ENCODE results near the gene GPR78. TPM values are rescaled to one million over a fixed set of nuclear protein-coding genes. Genes with fewer than 3 reads are reported as not detected.

GPR78 gene
- total and polyA plus RNA-seq, 2 of the 8 experiments (the other 6 are each of a cell fraction or from before 2014, with no cell fraction given), result 1.0 to 3.0 TPM

DNA sequence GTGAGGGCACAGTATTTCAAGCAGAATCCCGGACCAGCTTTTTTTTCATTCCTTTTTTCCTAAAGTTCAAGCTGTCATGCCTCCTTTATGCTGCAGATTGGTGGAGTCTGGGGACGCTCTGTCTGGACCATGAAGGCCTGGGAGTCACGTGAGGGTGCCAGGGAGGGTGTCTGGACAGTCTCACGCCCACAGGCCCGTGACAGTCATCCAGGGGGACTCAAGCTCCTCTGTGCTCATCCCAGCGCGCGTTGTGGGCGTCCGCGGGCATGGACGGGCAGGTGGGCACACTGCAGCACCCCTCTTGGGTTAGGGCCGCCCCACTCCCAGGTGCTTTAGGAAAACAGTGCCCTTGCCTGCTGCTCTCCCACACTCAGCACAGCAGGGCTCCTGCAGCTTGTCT is 17.1 kb downstream of the GPR78 start:
- Histone ChIP-seq H3K4me3 (ENCODE audit: extremely low read depth in 1 of 4, insufficient read depth in 2 of 4, low read depth in 3 of 4, low read length in 4 of 4) (no peak overlapping the region), H4K20me1 (replicated peaks in 1 of 2; ENCODE audit: control insufficient read depth in 1 of 2, insufficient read depth in 2 of 2, low read length in 2 of 2) (peaks cover 10 to 26% of the 10 kb centered on the region in 2 experiments), H4K8ac (ENCODE audit: extremely low read depth, insufficient read depth, low read length) (no peak overlapping the region), H2BK20ac (ENCODE audit: low read length) (no peak overlapping the region), H4K91ac (replicated peaks; ENCODE audit: insufficient read length, low read length) (no peak overlapping the region), H3K23me2 (ENCODE audit: low read depth, low read length) (peaks cover 11% of the 10 kb centered on the region; the same call in 1 of the 2 replicates), H3K36me3 (ENCODE audit: control insufficient read depth in 2 of 4, insufficient read depth in 4 of 4, low read length in 3 of 4) (peaks cover 0 to 7% (median 5%) of the 10 kb centered on the region in 4 experiments; a peak in 4 of 8 replicates), H3K4me2 (ENCODE audit: insufficient read depth in 1 of 2, low read depth in 2 of 2, low read length in 2 of 2) (no peak overlapping the region), H3K27ac (ENCODE audit: low read depth, low read length) (no peak overlapping the region), H3K4ac (replicated peaks; ENCODE audit: insufficient read length, low read depth, low read length) (no peak overlapping the region), H2BK5ac (ENCODE audit: low read depth, low read length) (no peak overlapping the region), H3K9me3 (ENCODE audit: insufficient read depth in 2 of 2, low read depth in 1 of 2, low read length in 1 of 2) (no peaks in the 10 kb centered on the region), H3K27me3 (replicated peaks in 1 of 4; ENCODE audit: control insufficient read depth in 3 of 4, extremely low read depth in 1 of 4, insufficient read depth in 3 of 4, low read length in 3 of 4) (0 out of 7 replicates have a peak, but pooled peaks cover 0 to 3% (median 0%) of the 10 kb centered on the region in 4 experiments), H2BK120ac (replicated peaks; ENCODE audit: low read depth, low read length) (no peak overlapping the region), H2BK15ac (ENCODE audit: low read length) (no peak overlapping the region), H3K79me1 (ENCODE audit: low read depth, low read length) (peaks cover 11% of the 10 kb centered on the region), H3K79me2 (ENCODE audit: control insufficient read depth in 1 of 2, insufficient read depth in 2 of 2, low read length in 2 of 2) (peaks cover 0 to 20% of the 10 kb centered on the region in 2 experiments; a peak in 1 of 4 replicates), H4K5ac (ENCODE audit: insufficient read length, low read depth, low read length) (no peak overlapping the region), H3K18ac (ENCODE audit: extremely low read depth, low read length) (no peak overlapping the region), H3K9ac (replicated peaks in 1 of 4; ENCODE audit: extremely low read depth in 1 of 4, low read depth in 3 of 4, low read length in 3 of 4) (no peak overlapping the region), H3K23ac (ENCODE audit: insufficient read length) (no peak overlapping the region), H3K14ac (ENCODE audit: insufficient read length) (no peak overlapping the region), H3K56ac (replicated peaks; ENCODE audit: insufficient read length, low read depth, low read length) (no peak overlapping the region), H2AFZ (ENCODE audit: low read length) (no peak overlapping the region), H3K4me1 (replicated peaks in 1 of 4; ENCODE audit: control insufficient read depth in 3 of 4, insufficient read depth in 4 of 4, low read length in 3 of 4) (peaks cover 0 to 16% (median 12%) of the 10 kb centered on the region in 4 experiments; a peak in 6 of 7 replicates), H2BK12ac (ENCODE audit: low read depth, low read length) (no peak overlapping the region), H2AK5ac (ENCODE audit: low read depth, low read length) (no peak overlapping the region)
- no peak for FAIRE-seq
- no peak for DNase-seq (ENCODE audit: low read depth in 1 of 2, low spot score in 2 of 2)
- WGBS, 2 experiments (ENCODE audit: extremely low coverage in 1 of 2, insufficient coverage in 1 of 2, insufficient read length in 1 of 2, insufficient replicate concordance in 2 of 2, low coverage in 1 of 2, low lambda C conversion rate in 2 of 2, missing lambda C conversion rate in 1 of 2), result 95% methylated on average over 13 of the region's 13 CpGs; no CpG with 5 or more reads in 1 of the 2 experiments
- ChIA-PET POLR2A (ENCODE audit: partially characterized antibody) (interaction anchor here (1.0 to 1.2 kb wide), 2 partner anchors 8 to 10 kb away, joined by 3 to 6 read pairs; no protein-coding TSS in a partner anchor), CTCF (ENCODE audit: partially characterized antibody) (interaction anchor here (0.6 to 3.5 kb wide), 13 partner anchors 9 to 143 kb away, joined by 3 to 34 read pairs (median 3); no protein-coding TSS in a partner anchor)
- TF ChIP-seq GTF2F1 (IDR thresholded peaks at IDR 0.05; ENCODE audit: borderline replicate concordance, low read depth, low read length), result no peak
- TF ChIP-seq GABPA (IDR thresholded peaks at IDR 0.05; ENCODE audit: borderline replicate concordance, insufficient read depth, low read length), result no peak
- TF ChIP-seq MAFK (IDR thresholded peaks at IDR 0.05; ENCODE audit: low read depth, low read length), result no peak
- no peak for TF ChIP-seq RFX5 (IDR thresholded peaks at IDR 0.05; ENCODE audit: borderline replicate concordance, low read depth, low read length)
- no peak for TF ChIP-seq SP4 (IDR thresholded peaks at IDR 0.05; ENCODE audit: low read length)
- no peak for TF ChIP-seq YY1 (IDR thresholded peaks at IDR 0.05; ENCODE audit: low read depth, low read length)
- no peak for TF ChIP-seq SUZ12 (IDR thresholded peaks at IDR 0.05; ENCODE audit: low read length)
- TF ChIP-seq KDM1A (IDR thresholded peaks at IDR 0.05; ENCODE audit: borderline replicate concordance, low read length), result no peak
- TF ChIP-seq POLR2A (IDR thresholded peaks at IDR 0.05; ENCODE audit: control extremely low read depth in 1 of 2, low read depth in 2 of 2, low read length in 2 of 2), result no peak

Data from H1 (cell line).